ENCODE data around the gene LRP1B. TPM values are rescaled to one million over a fixed set of nuclear protein-coding genes. Genes with fewer than 3 reads are reported as not detected.
A peak's percentile ranks its signal among the peaks of the same experiment; 100 is the strongest.

The LRP1B gene
- total and polyA plus RNA-seq, 2 experiments from 2014 or later: not detected

GRCh38 chr2:142042536-142043199, 88.1 kb downstream of the LRP1B start:
- no peaks in the 10 kb centered on the region for H3F3A ChIP-seq (ENCODE audit: insufficient read depth)
- no peak overlapping the region for H2AFZ ChIP-seq
- no peak for DNase-seq
- H3K4me2 ChIP-seq (ENCODE audit: unreplicated experiment): no peak overlapping the region
- H3K4me1 ChIP-seq (ENCODE audit: insufficient read depth): peaks cover 11% of the 10 kb centered on the region; the same call in 1 of the 2 replicates
- WGBS, 2 experiments (ENCODE audit: low coverage in 1 of 2, low lambda C conversion rate in 2 of 2, missing lambda C conversion rate in 2 of 2): 67 to 68% methylated on average over 1 of the region's 1 CpG
- H4K20me1 ChIP-seq (ENCODE audit: insufficient read depth): no peaks in the 10 kb centered on the region
- H3K27ac ChIP-seq: no peak overlapping the region
- no peaks in the 10 kb centered on the region for H3K9me3 ChIP-seq (ENCODE audit: low read depth)
- TF ChIP-seq EZH2phosphoT487 (IDR thresholded peaks at IDR 0.05; ENCODE audit: insufficient read depth, low read depth): no peak
- TF ChIP-seq EZH2 (IDR thresholded peaks at IDR 0.05; ENCODE audit: insufficient read depth, poor library complexity, severe bottlenecking): no peak
- no peaks in the 10 kb centered on the region for H3K27me3 ChIP-seq (replicated peaks; ENCODE audit: insufficient read depth)
- no peaks in the 10 kb centered on the region for H3K79me2 ChIP-seq (ENCODE audit: insufficient read depth)
- no peaks in the 10 kb centered on the region for H3K36me3 ChIP-seq (ENCODE audit: low read depth)
- no peak overlapping the region for H3K4me3 ChIP-seq
- H3K9me2 ChIP-seq (ENCODE audit: insufficient read depth): no peaks in the 10 kb centered on the region
- no peak overlapping the region for H3K9ac ChIP-seq
- in situ Hi-C loops (cut with MboI): no loop called here

GRCh38 chr2:142041996-142042395, 88.8 kb downstream of the LRP1B start:
- Histone ChIP-seq H3K27ac (no peak overlapping the region), H3K9me2 (ENCODE audit: insufficient read depth) (no peaks in the 10 kb centered on the region), H3K4me1 (ENCODE audit: insufficient read depth) (peaks cover 11% of the 10 kb centered on the region; the same call in 1 of the 2 replicates), H3F3A (ENCODE audit: insufficient read depth) (no peaks in the 10 kb centered on the region), H3K4me2 (ENCODE audit: unreplicated experiment) (no peak overlapping the region), H3K9ac (no peak overlapping the region), H4K20me1 (ENCODE audit: insufficient read depth) (no peaks in the 10 kb centered on the region), H3K79me2 (ENCODE audit: insufficient read depth) (no peaks in the 10 kb centered on the region), H3K36me3 (ENCODE audit: low read depth) (no peaks in the 10 kb centered on the region), H3K27me3 (replicated peaks; ENCODE audit: insufficient read depth) (no peaks in the 10 kb centered on the region), H3K4me3 (no peak overlapping the region), H3K9me3 (ENCODE audit: low read depth) (no peaks in the 10 kb centered on the region), H2AFZ (no peak overlapping the region)
- TF ChIP-seq EZH2phosphoT487 (IDR thresholded peaks at IDR 0.05; ENCODE audit: insufficient read depth, low read depth) (no peak), EZH2 (IDR thresholded peaks at IDR 0.05; ENCODE audit: insufficient read depth, poor library complexity, severe bottlenecking) (no peak)
- no peak for DNase-seq
- in situ Hi-C loops (cut with MboI): no loop called here
- WGBS, 2 experiments (ENCODE audit: low coverage in 1 of 2, low lambda C conversion rate in 2 of 2, missing lambda C conversion rate in 2 of 2): 61 to 63% methylated on average over 6 of the region's 6 CpGs

GRCh38 chr2:142041105-142041504, 89.7 kb downstream of the LRP1B start:
- DNase-seq: peak; percentile 58
- Histone ChIP-seq H3K9me3 (ENCODE audit: low read depth) (no peaks in the 10 kb centered on the region), H3F3A (ENCODE audit: insufficient read depth) (no peaks in the 10 kb centered on the region), H2AFZ (no peak overlapping the region), H3K9ac (no peak overlapping the region), H3K9me2 (ENCODE audit: insufficient read depth) (no peaks in the 10 kb centered on the region), H3K36me3 (ENCODE audit: low read depth) (no peaks in the 10 kb centered on the region), H3K4me1 (ENCODE audit: insufficient read depth) (peaks cover 11% of the 10 kb centered on the region; the same call in 1 of the 2 replicates), H3K4me2 (ENCODE audit: unreplicated experiment) (peak overlapping the region; percentile 1), H3K27me3 (replicated peaks; ENCODE audit: insufficient read depth) (no peaks in the 10 kb centered on the region), H3K4me3 (no peak overlapping the region), H3K79me2 (ENCODE audit: insufficient read depth) (no peaks in the 10 kb centered on the region), H3K27ac (no peak overlapping the region), H4K20me1 (ENCODE audit: insufficient read depth) (no peaks in the 10 kb centered on the region)
- in situ Hi-C loops (cut with MboI): no loop called here
- TF ChIP-seq EZH2phosphoT487 (IDR thresholded peaks at IDR 0.05; ENCODE audit: insufficient read depth, low read depth) (no peak), EZH2 (IDR thresholded peaks at IDR 0.05; ENCODE audit: insufficient read depth, poor library complexity, severe bottlenecking) (no peak)
- 42 to 50% methylated on average over 1 of the region's 1 CpG for WGBS, 2 experiments (ENCODE audit: low coverage in 1 of 2, low lambda C conversion rate in 2 of 2, missing lambda C conversion rate in 2 of 2)

- Histone ChIP-seq H3F3A (ENCODE audit: insufficient read depth) (no peaks in the 10 kb centered on the region), H3K79me2 (ENCODE audit: insufficient read depth) (no peaks in the 10 kb centered on the region), H3K4me3 (no peak overlapping the region), H3K4me1 (ENCODE audit: insufficient read depth) (peaks cover 11% of the 10 kb centered on the region; the same call in 1 of the 2 replicates), H3K36me3 (ENCODE audit: low read depth) (no peaks in the 10 kb centered on the region), H3K9me2 (ENCODE audit: insufficient read depth) (no peaks in the 10 kb centered on the region), H3K4me2 (ENCODE audit: unreplicated experiment) (no peak overlapping the region), H4K20me1 (ENCODE audit: insufficient read depth) (no peaks in the 10 kb centered on the region), H2AFZ (no peak overlapping the region), H3K27ac (no peak overlapping the region), H3K9ac (no peak overlapping the region), H3K9me3 (ENCODE audit: low read depth) (no peaks in the 10 kb centered on the region), H3K27me3 (replicated peaks; ENCODE audit: insufficient read depth) (no peaks in the 10 kb centered on the region)
- in situ Hi-C loops (cut with MboI): no loop called here
- TF ChIP-seq EZH2 (IDR thresholded peaks at IDR 0.05; ENCODE audit: insufficient read depth, poor library complexity, severe bottlenecking) (no peak), EZH2phosphoT487 (IDR thresholded peaks at IDR 0.05; ENCODE audit: insufficient read depth, low read depth) (no peak)
- no peak for DNase-seq
- WGBS, 2 experiments (ENCODE audit: low coverage in 1 of 2, low lambda C conversion rate in 2 of 2, missing lambda C conversion rate in 2 of 2): 3 to 9% methylated on average over 1 of the region's 1 CpG
Measured at GRCh38 chr2:142040556-142040955, 90.3 kb downstream of the LRP1B start.
